ENCODE results near the gene EIF2S3. TPM values are rescaled to one million over a fixed set of nuclear protein-coding genes. Genes with fewer than 3 reads are reported as not detected.
"Not testable (repeated sequence)": the region's sequence is repeated elsewhere in the genome, so short reads cannot be mapped to it uniquely, and the experiment has no call there.

EIF2S3 gene
- total and polyA plus RNA-seq, 2 donors (not counting 1 experiment from before 2014, with no cell fraction given): 125 to 272 TPM

DNA sequence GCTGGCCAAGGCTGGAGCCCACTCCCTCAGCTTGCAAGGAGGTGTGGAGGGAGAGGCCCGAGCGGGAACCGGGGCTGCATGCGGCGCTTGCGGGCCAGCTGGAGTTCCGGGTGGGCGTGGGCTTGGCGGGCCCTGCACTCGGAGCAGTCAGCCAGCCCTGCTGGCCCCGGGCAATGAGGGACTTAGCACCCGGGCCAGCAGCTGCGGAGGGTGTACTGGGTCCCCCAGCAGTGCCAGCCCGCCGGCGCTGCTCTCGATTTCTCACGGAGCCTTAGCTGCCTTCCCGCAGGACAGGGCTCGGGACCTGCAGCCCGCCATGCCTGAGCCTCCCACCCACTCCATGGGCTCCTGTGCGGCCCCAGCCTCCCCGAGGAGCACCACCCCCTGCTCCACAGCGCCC lies 5.1 kb upstream of the EIF2S3 start:
- H3K4me1 ChIP-seq (ENCODE audit: control insufficient read depth in 2 of 2, insufficient read depth in 2 of 2, low read length in 2 of 2); H3K27me3 Mint-ChIP-seq; H3K4me2 ChIP-seq (replicated peaks; ENCODE audit: low read depth, low read length, poor library complexity, severe bottlenecking); H3K9me3 Mint-ChIP-seq (ENCODE audit: insufficient read depth); ATAC-seq (ENCODE audit: low read depth); H3K27ac Mint-ChIP-seq; H3K4me3 ChIP-seq (ENCODE audit: control extremely low read depth in 1 of 5, extremely low read depth in 1 of 5, insufficient read depth in 1 of 5, low read depth in 2 of 5, low read length in 4 of 5); H3K9me3 ChIP-seq (ENCODE audit: control extremely low read depth in 1 of 3, control insufficient read depth in 2 of 3, insufficient read depth in 1 of 3, low read length in 2 of 3); H3K36me3 ChIP-seq (replicated peaks in 1 of 2; ENCODE audit: control extremely low read depth in 1 of 2, control insufficient read depth in 1 of 2, extremely low read depth in 1 of 2, insufficient read depth in 2 of 2, low read length in 1 of 2); H3K4me3 Mint-ChIP-seq; H3K9ac ChIP-seq (ENCODE audit: low read length); DNase-seq; H3K27me3 ChIP-seq (replicated peaks in 1 of 4; ENCODE audit: control extremely low read depth in 1 of 4, control insufficient read depth in 3 of 4, insufficient read depth in 4 of 4, low read length in 3 of 4); CTCF ChIA-PET; POLR2A ChIA-PET; H3K27ac ChIP-seq (ENCODE audit: low read length in 2 of 2); H3K4me1 Mint-ChIP-seq; H2AFZ ChIP-seq (ENCODE audit: insufficient read depth, low read depth, low read length, poor library complexity, severe bottlenecking); H4K20me1 ChIP-seq (ENCODE audit: control insufficient read depth, insufficient read depth, low read length, poor library complexity, severe bottlenecking): not testable (repeated sequence)
- intact Hi-C loops (cut with micrococcal nuclease): loop anchor here (5.0 kb wide), 1 partner anchor 307 kb away; the partner anchor contains the start of gene ACOT9
- H3K79me2 ChIP-seq (ENCODE audit: control insufficient read depth, insufficient read depth, low read length): peaks cover 11% of the 10 kb centered on the region
- WGBS (ENCODE audit: insufficient coverage): 98% methylated on average over 9 of the region's 24 CpGs

DNA sequence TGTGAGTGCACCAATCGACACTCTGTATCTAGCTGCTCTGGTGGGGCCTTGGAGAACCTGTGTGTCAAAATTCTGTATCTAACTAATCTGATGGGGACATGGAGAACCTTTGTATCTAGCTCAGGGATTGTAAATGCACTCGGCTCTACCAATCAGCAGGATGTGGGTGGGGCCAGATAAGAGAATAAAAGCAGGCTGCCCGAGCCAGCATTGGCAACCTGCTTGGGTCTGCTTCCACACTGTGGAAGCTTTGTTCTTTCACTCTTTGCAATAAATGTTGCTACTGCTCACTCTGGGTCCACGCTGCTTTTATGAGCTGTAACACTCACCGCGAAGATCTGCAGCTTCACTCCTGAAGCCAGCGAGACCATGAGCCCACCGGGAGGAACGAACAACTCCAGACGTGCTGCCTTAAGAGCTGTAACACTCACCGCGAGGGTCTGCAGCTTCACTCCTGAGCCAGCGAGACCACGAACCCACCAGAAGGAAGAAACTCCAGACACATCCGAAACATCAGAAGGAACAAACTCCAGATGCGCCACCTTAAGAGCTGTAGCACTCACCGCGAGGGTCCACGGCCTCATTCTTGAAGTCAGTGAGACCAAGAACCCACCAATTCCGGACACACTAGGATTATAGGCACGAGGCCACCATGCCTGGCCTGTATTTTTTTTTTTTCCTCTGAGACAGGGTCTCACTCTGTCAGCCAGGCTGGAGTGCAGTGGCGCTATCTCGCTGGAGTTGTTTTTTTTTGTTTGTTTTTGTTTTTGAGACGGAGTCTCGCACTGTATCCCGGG lies 4.0 kb upstream of the EIF2S3 start:
- POLR2A ChIA-PET; ATAC-seq (ENCODE audit: low read depth); H3K4me1 Mint-ChIP-seq: not testable (repeated sequence)

More for the DNA sequence above, 4.0 kb upstream of the EIF2S3 start:
- H3K27ac Mint-ChIP-seq; H3K27ac ChIP-seq (ENCODE audit: low read length in 2 of 2); H3K36me3 ChIP-seq (replicated peaks in 1 of 2; ENCODE audit: control extremely low read depth in 1 of 2, control insufficient read depth in 1 of 2, extremely low read depth in 1 of 2, insufficient read depth in 2 of 2, low read length in 1 of 2); H3K27me3 Mint-ChIP-seq; H4K20me1 ChIP-seq (ENCODE audit: control insufficient read depth, insufficient read depth, low read length, poor library complexity, severe bottlenecking); H3K4me1 ChIP-seq (ENCODE audit: control insufficient read depth in 2 of 2, insufficient read depth in 2 of 2, low read length in 2 of 2); CTCF ChIA-PET; H3K4me3 ChIP-seq (ENCODE audit: control extremely low read depth in 1 of 5, extremely low read depth in 1 of 5, insufficient read depth in 1 of 5, low read depth in 2 of 5, low read length in 4 of 5); DNase-seq; H2AFZ ChIP-seq (ENCODE audit: insufficient read depth, low read depth, low read length, poor library complexity, severe bottlenecking); H3K9me3 ChIP-seq (ENCODE audit: control extremely low read depth in 1 of 3, control insufficient read depth in 2 of 3, insufficient read depth in 1 of 3, low read length in 2 of 3); H3K9me3 Mint-ChIP-seq (ENCODE audit: insufficient read depth); H3K9ac ChIP-seq (ENCODE audit: low read length); H3K4me2 ChIP-seq (replicated peaks; ENCODE audit: low read depth, low read length, poor library complexity, severe bottlenecking); H3K27me3 ChIP-seq (replicated peaks in 1 of 4; ENCODE audit: control extremely low read depth in 1 of 4, control insufficient read depth in 3 of 4, insufficient read depth in 4 of 4, low read length in 3 of 4): not testable (repeated sequence)
- 95% methylated on average over 3 of the region's 26 CpGs for WGBS (ENCODE audit: insufficient coverage)
- peak overlapping the region; percentile 45 for H3K4me3 Mint-ChIP-seq
- intact Hi-C loops (cut with micrococcal nuclease): loop anchor here (5.0 kb wide), 1 partner anchor 308 kb away; the partner anchor contains the start of gene ACOT9
- peaks cover 11% of the 10 kb centered on the region for H3K79me2 ChIP-seq (ENCODE audit: control insufficient read depth, insufficient read depth, low read length)

All from B cell (primary cell).